Breast epithelium (tissue), 3 donors: ENCODE results near the gene BCL2L11.

Source experiments
- CTCF ChIP-seq, 3 donors: fragments of 450-650 bp; IDR thresholded peaks; one replicate each; pipeline ENCODE4 v1.5.1; 2016 to 2017; ENCODE audit warnings: antibody characterized with exemption in 3 of 3, mild to moderate bottlenecking in 3 of 3, moderate library complexity in 3 of 3
- POLR2A ChIP-seq: fragments of 450-650 bp; IDR thresholded peaks from one replicate; pipeline ENCODE4 v1.6.1; 2016; ENCODE audit warnings: antibody characterized with exemption, mild to moderate bottlenecking, moderate library complexity
- POLR2AphosphoS5 ChIP-seq, 3 donors: sonication (generic); formaldehyde crosslinking; IDR thresholded peaks; one replicate each; pipeline ENCODE4 v1.6.1; 2017; ENCODE audit warnings: antibody characterized with exemption in 3 of 3

GRCh38 chr2:111186121-111186715 is 65.5 kb downstream of the BCL2L11 start:
- TF ChIP-seq CTCF (IDR thresholded peaks at IDR 0.05) (no peak), POLR2A (no peak), POLR2AphosphoS5 (IDR thresholded peaks at IDR 0.05) (no peak)
